Astrocyte (in vitro differentiated cells and primary cell): ENCODE data around the gene CCDC102A. TPM values are rescaled to one million over a fixed set of nuclear protein-coding genes. Genes with fewer than 3 reads are reported as not detected.

Experiments used
- DNase-seq: peaks from one replicate; pipeline ENCODE4 v3.0.0-alpha.2; 2010; ENCODE audit warnings: low read depth
- FAIRE-seq: peaks from 2 replicates; lab custom pipeline; 2011; peaks lifted over from hg19 to GRCh38; lab: Jason Lieb, UNC
- H2AFZ ChIP-seq: 2 replicates; pipeline ENCODE4 v1.6.0; 2012; ENCODE audit warnings: low read depth, low read length, inconsistent platforms
- H3K27ac ChIP-seq: 2 replicates; pipeline ENCODE4 v1.5.1; 2011; ENCODE audit warnings: low read depth, low read length, inconsistent platforms
- H3K27me3 ChIP-seq: 2 replicates; pipeline ENCODE4 v1.6.0; 2011; ENCODE audit warnings: low read length, inconsistent platforms; ENCODE audit not compliant: insufficient read depth
- H3K36me3 ChIP-seq: 2 replicates; pipeline ENCODE4 v1.5.1; 2011; ENCODE audit warnings: low read length, inconsistent platforms; ENCODE audit not compliant: insufficient read depth
- H3K4me1 ChIP-seq: 2 replicates; pipeline ENCODE4 v1.5.1; 2011; ENCODE audit warnings: low read length, inconsistent platforms; ENCODE audit not compliant: insufficient read depth
- H3K4me2 ChIP-seq: 2 replicates; pipeline ENCODE4 v1.6.0; 2012; ENCODE audit warnings: low read length, inconsistent platforms
- H3K4me3 ChIP-seq: 2 replicates; pipeline ENCODE4 v1.5.1; 2011; ENCODE audit warnings: low read depth, mild to moderate bottlenecking, low read length, inconsistent platforms; ENCODE audit not compliant: insufficient read depth
- H3K79me2 ChIP-seq: 2 replicates; pipeline ENCODE4 v1.6.0; 2012; ENCODE audit warnings: mild to moderate bottlenecking, low read length, inconsistent platforms; ENCODE audit not compliant: insufficient read depth
- H3K9ac ChIP-seq: 2 replicates; pipeline ENCODE4 v1.6.0; 2012; ENCODE audit warnings: mild to moderate bottlenecking, low read length, inconsistent platforms
- H3K9me3 ChIP-seq: 2 replicates; pipeline ENCODE4 v1.5.1; 2012; ENCODE audit warnings: low read depth, mild to moderate bottlenecking, low read length, inconsistent platforms; ENCODE audit not compliant: insufficient read depth
- H4K20me1 ChIP-seq: 2 replicates; pipeline ENCODE4 v1.6.0; 2012; ENCODE audit warnings: low read length, inconsistent platforms; ENCODE audit not compliant: insufficient read depth
- H3K27ac Mint-ChIP-seq: one replicate; pipeline ENCODE4 v1.8.0; 2021; ENCODE audit warnings: mild to moderate bottlenecking, mixed read lengths; ENCODE audit not compliant: unreplicated experiment
- H3K27me3 Mint-ChIP-seq: one replicate; pipeline ENCODE4 v1.8.0; 2021; ENCODE audit warnings: low read depth, mixed read lengths; ENCODE audit not compliant: unreplicated experiment
- H3K36me3 Mint-ChIP-seq: one replicate; pipeline ENCODE4 v1.8.0; 2021; ENCODE audit warnings: low read depth, mixed read lengths; ENCODE audit not compliant: unreplicated experiment
- H3K4me1 Mint-ChIP-seq: one replicate; pipeline ENCODE4 v1.8.0; 2021; ENCODE audit warnings: low read depth, mixed read lengths; ENCODE audit not compliant: unreplicated experiment
- H3K4me3 Mint-ChIP-seq: one replicate; pipeline ENCODE4 v1.8.0; 2021; ENCODE audit warnings: mild to moderate bottlenecking, moderate library complexity, mixed read lengths; ENCODE audit not compliant: unreplicated experiment
- H3K9me3 Mint-ChIP-seq: one replicate; pipeline ENCODE4 v1.8.0; 2021; ENCODE audit warnings: mild to moderate bottlenecking, mixed read lengths; ENCODE audit not compliant: unreplicated experiment
- EZH2 ChIP-seq: IDR thresholded peaks from 2 replicates; pipeline ENCODE4 v1.6.1; 2012; ENCODE audit warnings: mild to moderate bottlenecking, low read length, inconsistent platforms; ENCODE audit not compliant: insufficient read depth
- total RNA-seq: library from RNA; stranded (reverse); gene quantifications from 2 replicates; pipeline ENCODE4 v1.2.1, GENCODE V29; 2021
- TF ChIP-seq, protein P1 (sequence below): IDR thresholded peaks from 2 replicates; pipeline ENCODE4 v1.5.1; 2011; ENCODE audit warnings: low read depth, mild to moderate bottlenecking, inconsistent platforms, low read length, moderate library complexity; ENCODE audit not compliant: insufficient read depth

CCDC102A gene
- total RNA-seq, 1 donor from 2014 or later, result 8.8 TPM

DNA sequence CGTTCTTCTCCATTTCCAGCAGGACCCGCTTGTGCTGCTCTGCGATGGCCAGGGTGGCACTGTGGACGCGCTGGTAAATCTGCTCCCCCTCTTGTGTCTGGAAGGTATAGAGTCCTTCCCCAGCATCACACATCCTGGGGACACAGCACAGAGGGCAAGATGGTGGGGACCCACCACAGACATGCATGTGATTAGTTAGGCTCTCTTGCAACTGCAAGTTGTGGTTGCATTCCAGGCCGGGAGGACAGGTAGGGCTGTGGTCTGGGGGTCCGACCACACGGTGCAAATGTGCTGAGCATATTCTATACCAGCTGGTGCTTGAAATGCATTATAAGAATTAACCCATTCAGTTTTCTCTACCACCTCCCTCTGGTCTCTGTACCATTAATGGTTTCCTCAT lies 62.5 kb downstream of the CCDC102A start:
- no peak overlapping the region for H3K4me3 Mint-ChIP-seq
- TF ChIP-seq, protein P1, sequence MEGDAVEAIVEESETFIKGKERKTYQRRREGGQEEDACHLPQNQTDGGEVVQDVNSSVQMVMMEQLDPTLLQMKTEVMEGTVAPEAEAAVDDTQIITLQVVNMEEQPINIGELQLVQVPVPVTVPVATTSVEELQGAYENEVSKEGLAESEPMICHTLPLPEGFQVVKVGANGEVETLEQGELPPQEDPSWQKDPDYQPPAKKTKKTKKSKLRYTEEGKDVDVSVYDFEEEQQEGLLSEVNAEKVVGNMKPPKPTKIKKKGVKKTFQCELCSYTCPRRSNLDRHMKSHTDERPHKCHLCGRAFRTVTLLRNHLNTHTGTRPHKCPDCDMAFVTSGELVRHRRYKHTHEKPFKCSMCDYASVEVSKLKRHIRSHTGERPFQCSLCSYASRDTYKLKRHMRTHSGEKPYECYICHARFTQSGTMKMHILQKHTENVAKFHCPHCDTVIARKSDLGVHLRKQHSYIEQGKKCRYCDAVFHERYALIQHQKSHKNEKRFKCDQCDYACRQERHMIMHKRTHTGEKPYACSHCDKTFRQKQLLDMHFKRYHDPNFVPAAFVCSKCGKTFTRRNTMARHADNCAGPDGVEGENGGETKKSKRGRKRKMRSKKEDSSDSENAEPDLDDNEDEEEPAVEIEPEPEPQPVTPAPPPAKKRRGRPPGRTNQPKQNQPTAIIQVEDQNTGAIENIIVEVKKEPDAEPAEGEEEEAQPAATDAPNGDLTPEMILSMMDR, result no peak
- TF ChIP-seq EZH2, result no peak
- H3K36me3 ChIP-seq, result peaks cover 36% of the 10 kb centered on the region
- H3K27ac ChIP-seq, result no peak overlapping the region
- peaks cover 58% of the 10 kb centered on the region for H4K20me1 ChIP-seq
- H3K4me1 Mint-ChIP-seq, result peaks cover 7% of the 10 kb centered on the region
- H3K27me3 Mint-ChIP-seq, result no peaks in the 10 kb centered on the region
- FAIRE-seq, result no peak
- H3K79me2 ChIP-seq, result no peaks in the 10 kb centered on the region
- H2AFZ ChIP-seq, result no peak overlapping the region
- H3K4me3 ChIP-seq, result no peak overlapping the region
- no peak for DNase-seq
- peaks cover 6% of the 10 kb centered on the region for H3K4me1 ChIP-seq
- H3K27ac Mint-ChIP-seq, result peak overlapping the region; percentile 47
- H3K9ac ChIP-seq, result no peak overlapping the region
- H3K9me3 ChIP-seq, result no peaks in the 10 kb centered on the region
- peaks cover 15% of the 10 kb centered on the region for H3K36me3 Mint-ChIP-seq
- no peaks in the 10 kb centered on the region for H3K27me3 ChIP-seq
- H3K4me2 ChIP-seq, result no peak overlapping the region
- H3K9me3 Mint-ChIP-seq, result no peaks in the 10 kb centered on the region

DNA sequence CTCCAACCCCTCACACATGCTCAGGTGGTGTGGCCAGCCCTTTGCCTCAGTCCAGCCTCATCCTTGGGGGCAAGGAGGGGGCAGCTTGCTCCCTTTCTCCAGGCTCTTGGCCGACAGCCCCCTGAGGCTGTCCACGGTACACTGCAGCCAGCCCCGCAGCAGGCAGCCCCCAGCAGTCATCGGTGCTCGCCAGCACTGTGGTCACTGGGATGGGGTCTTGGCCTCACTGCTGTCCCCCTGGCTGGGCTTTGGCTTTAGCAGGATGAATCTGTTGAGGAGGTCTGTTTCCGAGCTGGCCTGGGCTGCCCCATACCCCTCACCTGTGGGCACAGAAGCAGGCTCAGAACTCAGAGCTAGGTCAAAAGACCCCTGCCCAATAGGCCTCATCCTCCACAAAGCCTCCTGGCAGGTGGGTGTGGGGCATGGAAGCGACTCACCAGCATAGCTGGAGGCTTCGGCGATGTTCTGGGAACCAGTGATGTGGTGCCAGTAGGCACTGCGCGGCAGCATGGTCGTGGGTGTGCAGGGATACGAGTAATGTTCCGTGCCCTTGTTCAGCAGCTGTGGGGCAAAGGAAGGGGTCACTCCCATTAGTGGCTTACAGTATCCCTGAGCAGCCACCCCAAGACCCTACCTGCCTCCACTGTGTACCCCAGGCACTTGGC lies 63.1 kb downstream of the CCDC102A start:
- FAIRE-seq (no peak), DNase-seq (no peak)
- Histone ChIP-seq H3K27ac (no peak overlapping the region), H3K4me1 (peaks cover under 1% of the 10 kb centered on the region), H4K20me1 (peaks cover 61% of the 10 kb centered on the region), H3K4me2 (no peak overlapping the region), H3K9me3 (no peaks in the 10 kb centered on the region), H3K9ac (no peak overlapping the region), H3K4me3 (no peak overlapping the region), H3K27me3 (no peaks in the 10 kb centered on the region), H2AFZ (no peak overlapping the region), H3K79me2 (no peaks in the 10 kb centered on the region), H3K36me3 (peaks cover 37% of the 10 kb centered on the region)
- TF ChIP-seq, protein P1, result no peak
- TF ChIP-seq EZH2, result no peak
- no peaks in the 10 kb centered on the region for H3K27me3 Mint-ChIP-seq
- no peak overlapping the region for H3K4me3 Mint-ChIP-seq
- peaks cover 16% of the 10 kb centered on the region for H3K36me3 Mint-ChIP-seq
- peaks cover 5% of the 10 kb centered on the region for H3K4me1 Mint-ChIP-seq
- H3K27ac Mint-ChIP-seq, result no peak overlapping the region
- H3K9me3 Mint-ChIP-seq, result no peaks in the 10 kb centered on the region

DNA sequence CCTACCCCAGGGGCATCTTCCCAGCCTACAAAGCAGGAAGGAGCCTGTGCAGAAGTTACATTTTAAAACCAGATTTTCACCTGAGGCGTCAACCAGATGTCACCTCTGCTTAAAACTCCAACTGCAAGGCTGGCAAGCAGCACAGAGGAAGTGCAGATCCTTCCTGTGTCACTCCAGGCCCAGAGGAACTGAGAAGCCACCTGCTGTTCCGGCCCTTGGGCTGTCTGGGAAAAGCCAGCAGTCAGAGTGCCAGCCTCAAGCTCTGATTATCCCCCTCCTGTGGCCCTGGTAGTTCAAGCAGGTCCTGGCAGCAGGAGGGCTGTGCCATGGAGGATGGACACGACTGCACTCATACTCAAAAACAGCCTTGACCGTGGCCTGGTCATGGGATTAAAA lies 63.7 kb downstream of the CCDC102A start:
- no peak overlapping the region for H3K27ac ChIP-seq
- Mint-ChIP-seq H3K4me3 (no peak overlapping the region), H3K36me3 (peaks cover 17% of the 10 kb centered on the region), H3K27ac (no peak overlapping the region), H3K27me3 (no peaks in the 10 kb centered on the region), H3K9me3 (no peaks in the 10 kb centered on the region), H3K4me1 (peaks cover 5% of the 10 kb centered on the region)
- peaks cover 60% of the 10 kb centered on the region for H4K20me1 ChIP-seq
- no peaks in the 10 kb centered on the region for H3K79me2 ChIP-seq
- no peak for TF ChIP-seq EZH2
- TF ChIP-seq, protein P1, result no peak
- no peak overlapping the region for H3K9ac ChIP-seq
- H3K9me3 ChIP-seq, result no peaks in the 10 kb centered on the region
- DNase-seq, result no peak
- peaks cover 39% of the 10 kb centered on the region for H3K36me3 ChIP-seq
- no peak for FAIRE-seq
- H3K4me3 ChIP-seq, result no peak overlapping the region
- no peak overlapping the region for H3K4me2 ChIP-seq
- H3K27me3 ChIP-seq, result no peaks in the 10 kb centered on the region
- no peaks in the 10 kb centered on the region for H3K4me1 ChIP-seq
- no peak overlapping the region for H2AFZ ChIP-seq
